H9 (cell line): Measurements from ENCODE around the gene NRM. TPM values are rescaled to one million over a fixed set of nuclear protein-coding genes. Genes with fewer than 3 reads are reported as not detected.

ENCODE experiments used
- DNase-seq: peaks from one replicate; pipeline ENCODE4 v3.0.0-alpha.2; 2017
- H2AFZ ChIP-seq: one replicate; pipeline ENCODE4 v1.6.1; 2013; ENCODE audit warnings: mild to moderate bottlenecking, low read length, control low read depth, moderate library complexity
- H2AK5ac ChIP-seq: 2 replicates; pipeline ENCODE4 v1.6.1; 2013; ENCODE audit warnings: low read length, control low read depth, mixed read lengths; ENCODE audit not compliant: insufficient read length
- H2BK120ac ChIP-seq: one replicate; pipeline ENCODE4 v1.6.1; 2013; ENCODE audit warnings: low read depth, mild to moderate bottlenecking, low read length, control low read depth, inconsistent platforms; ENCODE audit not compliant: poor library complexity, severe bottlenecking
- H2BK12ac ChIP-seq: 2 replicates; pipeline ENCODE4 v1.6.1; 2013; ENCODE audit warnings: low read length, control low read depth, mixed read lengths, low read depth; ENCODE audit not compliant: insufficient read length
- H2BK15ac ChIP-seq: 2 replicates; pipeline ENCODE4 v1.6.1; 2013; ENCODE audit warnings: low read depth, low read length, control low read depth
- H2BK20ac ChIP-seq: one replicate; pipeline ENCODE4 v1.6.1; 2013; ENCODE audit warnings: low read depth, mild to moderate bottlenecking, low read length, control low read depth, inconsistent platforms; ENCODE audit not compliant: poor library complexity, severe bottlenecking
- H2BK5ac ChIP-seq: 2 replicates; pipeline ENCODE4 v1.6.1; 2013; ENCODE audit warnings: low read length, control low read depth, mixed read lengths; ENCODE audit not compliant: insufficient read length
- H3K14ac ChIP-seq: 2 replicates; pipeline ENCODE4 v1.6.1; 2013; ENCODE audit warnings: low read length, control low read depth; ENCODE audit not compliant: insufficient read depth
- H3K18ac ChIP-seq: 2 replicates; pipeline ENCODE4 v1.6.1; 2013; ENCODE audit warnings: low read depth, mild to moderate bottlenecking, mixed read lengths, low read length, control low read depth; ENCODE audit not compliant: insufficient read length
- H3K23ac ChIP-seq: 2 replicates; pipeline ENCODE4 v1.6.1; 2013; ENCODE audit warnings: low read length, control low read depth, mixed read lengths, low read depth; ENCODE audit not compliant: insufficient read length
- H3K23me2 ChIP-seq: 2 replicates; pipeline ENCODE4 v1.6.1; 2013; ENCODE audit warnings: low read depth, mild to moderate bottlenecking, mixed read lengths, low read length, control low read depth; ENCODE audit not compliant: insufficient read length, poor library complexity, severe bottlenecking
- H3K27ac ChIP-seq: 2 replicates; pipeline ENCODE4 v1.5.1; 2013; ENCODE audit warnings: low read length, control low read depth, mixed read lengths, low read depth; ENCODE audit not compliant: insufficient read length
- H3K27me3 ChIP-seq: 2 replicates; pipeline ENCODE4 v1.6.1; 2013; ENCODE audit warnings: low read length, control low read depth, inconsistent platforms; ENCODE audit not compliant: insufficient read depth
- H3K4ac ChIP-seq: 2 replicates; pipeline ENCODE4 v1.6.1; 2013; ENCODE audit warnings: low read depth, mild to moderate bottlenecking, control low read depth, inconsistent platforms, low read length, moderate library complexity
- H3K4me1 ChIP-seq: 2 replicates; pipeline ENCODE4 v1.6.1; 2013; ENCODE audit warnings: low read length, control low read depth, inconsistent platforms; ENCODE audit not compliant: insufficient read depth
- H3K4me2 ChIP-seq: 2 replicates; pipeline ENCODE4 v1.6.1; 2013; ENCODE audit warnings: low read length, control low read depth, mixed read lengths; ENCODE audit not compliant: insufficient read length, insufficient read depth
- H3K56ac ChIP-seq: 2 replicates; pipeline ENCODE4 v1.6.1; 2013; ENCODE audit warnings: low read depth, mild to moderate bottlenecking, mixed read lengths, low read length, control low read depth; ENCODE audit not compliant: insufficient read length
- H3K79me1 ChIP-seq: 2 replicates; pipeline ENCODE4 v1.6.1; 2013; ENCODE audit warnings: low read depth, mild to moderate bottlenecking, moderate library complexity, low read length, control low read depth, inconsistent platforms; ENCODE audit not compliant: insufficient read depth, poor library complexity, severe bottlenecking
- H3K79me2 ChIP-seq: 2 replicates; pipeline ENCODE4 v1.6.1; 2013; ENCODE audit warnings: low read length, control low read depth, inconsistent platforms; ENCODE audit not compliant: insufficient read depth
- H3K9ac ChIP-seq: 2 replicates; pipeline ENCODE4 v1.6.1; 2013; ENCODE audit warnings: low read length, control low read depth, mixed read lengths; ENCODE audit not compliant: insufficient read length; ENCODE audit errors: extremely low read depth
- H3K9me3 ChIP-seq: one replicate; pipeline ENCODE4 v1.6.1; 2013; ENCODE audit warnings: low read depth, low read length, inconsistent platforms; ENCODE audit not compliant: control insufficient read depth
- H3T11ph ChIP-seq: one replicate; pipeline ENCODE4 v1.6.1; 2013; ENCODE audit warnings: mild to moderate bottlenecking, low read length, control low read depth, inconsistent platforms
- H4K20me1 ChIP-seq: one replicate; pipeline ENCODE4 v1.6.1; 2013; ENCODE audit not compliant: control insufficient read depth, insufficient read length, insufficient read depth
- H4K5ac ChIP-seq: 2 replicates; pipeline ENCODE4 v1.6.1; 2013; ENCODE audit warnings: low read depth, mild to moderate bottlenecking, mixed read lengths, low read length, control low read depth; ENCODE audit not compliant: insufficient read length
- H4K8ac ChIP-seq: replicated peaks from 2 replicates; pipeline ENCODE4 v1.6.1; 2013; ENCODE audit warnings: low read length, control low read depth, mixed read lengths, low read depth; ENCODE audit not compliant: insufficient read length
- H4K91ac ChIP-seq: 2 replicates; pipeline ENCODE4 v1.6.1; 2013; ENCODE audit warnings: low read depth, mild to moderate bottlenecking, moderate library complexity, mixed read lengths, low read length, control low read depth; ENCODE audit not compliant: insufficient read length
- H3K27ac Mint-ChIP-seq, 3 experiments: 2 replicates in 2 of 3; 3 replicates in 1 of 3; pipeline ENCODE4 v1.8.0; 2020 to 2021; ENCODE audit warnings: mixed read lengths in 3 of 3, mild to moderate bottlenecking in 1 of 3, moderate library complexity in 1 of 3
- H3K27me3 Mint-ChIP-seq: 2 replicates; pipeline ENCODE4 v1.8.0; 2021; ENCODE audit warnings: low read depth, mild to moderate bottlenecking, moderate library complexity, mixed read lengths
- H3K36me3 Mint-ChIP-seq, 3 experiments: 2 replicates in 2 of 3; 3 replicates in 1 of 3; pipeline ENCODE4 v1.8.0; 2020 to 2021; ENCODE audit warnings: low read depth in 3 of 3, mixed read lengths in 3 of 3; ENCODE audit not compliant: insufficient read depth in 1 of 3
- H3K4me1 Mint-ChIP-seq, 2 experiments: 2 replicates each; pipeline ENCODE4 v1.8.0; 2020; ENCODE audit warnings: mixed read lengths in 2 of 2
- H3K4me3 Mint-ChIP-seq, 2 experiments: 2 replicates in 1 of 2; 3 replicates in 1 of 2; pipeline ENCODE4 v1.8.0; 2020 to 2021; ENCODE audit warnings: mild to moderate bottlenecking in 2 of 2, mixed read lengths in 2 of 2, moderate library complexity in 1 of 2
- H3K9me3 Mint-ChIP-seq, 2 experiments: 2 replicates in 1 of 2; 3 replicates in 1 of 2; pipeline ENCODE4 v1.8.0; 2020; ENCODE audit warnings: mild to moderate bottlenecking in 2 of 2, mixed read lengths in 2 of 2, moderate library complexity in 1 of 2
- CTCF ChIP-seq: fragments of 200-600 bp; sonication (generic); conservative IDR thresholded peaks from 3 replicates; pipeline ENCODE4 v1.8.0; 2021; ENCODE audit warnings: antibody characterized with exemption, mild to moderate bottlenecking
- WGBS: extraction: QIAGEN DNeasy Blood & Tissue Kit; methylation state at CpG from one replicate; pipeline ENCODE4 v1.1.7; 2013; ENCODE audit warnings: missing lambda C conversion rate, low lambda C conversion rate, mixed read lengths; ENCODE audit not compliant: insufficient read length; ENCODE audit errors: extremely low coverage; 5-methylcytosine and 5-hydroxymethylcytosine counted together
- total RNA-seq: library from RNA; stranded (reverse); gene quantifications from 2 replicates; pipeline ENCODE4 v1.2.1, GENCODE V29; 2021

Gene NRM
- total RNA-seq, 1 experiment from 2014 or later: 36.5 TPM

GRCh38 chr6:30700340-30700739 lies 9.6 kb upstream of the NRM start:
- H2BK5ac ChIP-seq: no peak overlapping the region
- H3K27me3 ChIP-seq: no peaks in the 10 kb centered on the region
- no peak overlapping the region for H2BK15ac ChIP-seq
- Mint-ChIP-seq H3K4me3 (no peak overlapping the region), H3K4me1 (peaks cover 0 to 4% of the 10 kb centered on the region in 2 experiments; a peak in 2 of 4 replicates), H3K27me3 (no peaks in the 10 kb centered on the region), H3K27ac (peak overlapping the region in 1 of 3 experiments; percentile 25; a peak in 1 of 7 replicates), H3K9me3 (no peaks in the 10 kb centered on the region), H3K36me3 (peaks cover 35 to 56% (median 52%) of the 10 kb centered on the region in 3 experiments; a peak in 6 of 7 replicates)
- H4K91ac ChIP-seq: no peak overlapping the region
- H3K79me2 ChIP-seq: no peaks in the 10 kb centered on the region
- no peaks in the 10 kb centered on the region for H4K20me1 ChIP-seq
- TF ChIP-seq CTCF: no peak
- H3K56ac ChIP-seq: no peak overlapping the region
- H4K8ac ChIP-seq: no peak overlapping the region
- H2BK12ac ChIP-seq: no peak overlapping the region
- H3T11ph ChIP-seq: no peak overlapping the region
- no peak overlapping the region for H3K27ac ChIP-seq
- no peak overlapping the region for H4K5ac ChIP-seq
- no peak overlapping the region for H3K18ac ChIP-seq
- no peak overlapping the region for H3K4ac ChIP-seq
- no peaks in the 10 kb centered on the region for H3K9me3 ChIP-seq
- WGBS: no CpG with 5 or more reads among the region's 4 CpGs
- H2BK20ac ChIP-seq: no peak overlapping the region
- no peak overlapping the region for H3K14ac ChIP-seq
- no peaks in the 10 kb centered on the region for H3K23me2 ChIP-seq
- no peak overlapping the region for H3K23ac ChIP-seq
- no peak overlapping the region for H2BK120ac ChIP-seq
- H3K4me2 ChIP-seq: no peak overlapping the region
- H3K4me1 ChIP-seq: 0 out of 2 replicates have a peak, but pooled peaks cover 2% of the 10 kb centered on the region
- H2AFZ ChIP-seq: no peak overlapping the region
- no peaks in the 10 kb centered on the region for H3K79me1 ChIP-seq
- peak; percentile 76 for DNase-seq
- no peak overlapping the region for H2AK5ac ChIP-seq
- no peak overlapping the region for H3K9ac ChIP-seq
